HEK293T (cell line): ENCODE data around the gene HCN3.

Experiments used
- CTCF ChIA-PET: fragments of 350-600 bp; formaldehyde crosslinking; extraction: SDS; loops from one replicate; lab custom pipeline; 2021; ENCODE audit warnings: antibody characterized with exemption, inconsistent platforms; lab: Yijun Ruan, JAX
- POLR2A ChIA-PET: fragments of 350-600 bp; formaldehyde crosslinking; extraction: SDS; loops from one replicate; lab custom pipeline; 2020; ENCODE audit warnings: antibody characterized with exemption, inconsistent platforms; lab: Yijun Ruan, JAX
- DNase-seq: peaks from one replicate; pipeline ENCODE4 v3.0.0; 2012; ENCODE audit warnings: mixed read lengths; ENCODE audit errors: extremely low spot score
- ARNT ChIP-seq: fragments of 450-650 bp; IDR thresholded peaks from 2 replicates; pipeline ENCODE4 v1.6.1; 2017; ENCODE audit warnings: mild to moderate bottlenecking
- BHLHE40 ChIP-seq: fragments of 450-650 bp; IDR thresholded peaks from 2 replicates; pipeline ENCODE4 v1.6.1; 2016; ENCODE audit warnings: mild to moderate bottlenecking, moderate library complexity, borderline replicate concordance
- CTBP1 ChIP-seq: fragments of 450-650 bp; IDR thresholded peaks from 2 replicates; pipeline ENCODE4 v1.6.1; 2016; ENCODE audit warnings: borderline replicate concordance
- ELF4 ChIP-seq: fragments of 450-650 bp; IDR thresholded peaks from 2 replicates; pipeline ENCODE4 v1.6.1; 2017; ENCODE audit warnings: antibody characterized with exemption
- FOXA1 ChIP-seq: fragments of 450-650 bp; IDR thresholded peaks from 2 replicates; pipeline ENCODE4 v1.6.1; 2016; ENCODE audit warnings: mild to moderate bottlenecking
- FOXK2 ChIP-seq: fragments of 450-650 bp; IDR thresholded peaks from 2 replicates; pipeline ENCODE4 v1.6.1; 2016; ENCODE audit warnings: mild to moderate bottlenecking
- FOXM1 ChIP-seq: fragments of 450-650 bp; IDR thresholded peaks from 2 replicates; pipeline ENCODE4 v1.6.1; 2017; ENCODE audit warnings: mild to moderate bottlenecking, borderline replicate concordance
- HDGF ChIP-seq: fragments of 450-650 bp; IDR thresholded peaks from 2 replicates; pipeline ENCODE4 v1.6.1; 2017; ENCODE audit warnings: antibody characterized with exemption, borderline replicate concordance
- L3MBTL2 ChIP-seq: fragments of 450-650 bp; conservative IDR thresholded peaks from 2 replicates; pipeline ENCODE4 v1.6.1; 2016; ENCODE audit warnings: mild to moderate bottlenecking
- LEF1 ChIP-seq: fragments of 450-650 bp; IDR thresholded peaks from 2 replicates; pipeline ENCODE4 v1.6.1; 2017; ENCODE audit warnings: mild to moderate bottlenecking, borderline replicate concordance
- NFRKB ChIP-seq: fragments of 450-650 bp; IDR thresholded peaks from 2 replicates; pipeline ENCODE4 v1.6.1; 2016; ENCODE audit warnings: mild to moderate bottlenecking, moderate library complexity
- SP1 ChIP-seq: fragments of 450-650 bp; IDR thresholded peaks from 2 replicates; pipeline ENCODE4 v1.6.1; 2017
- SUZ12 ChIP-seq: fragments of 450-650 bp; IDR thresholded peaks from 2 replicates; pipeline ENCODE4 v1.6.1; 2016; ENCODE audit warnings: mild to moderate bottlenecking
- TARDBP ChIP-seq: fragments of 450-650 bp; IDR thresholded peaks from 2 replicates; pipeline ENCODE4 v1.6.1; 2016
- ZNF384 ChIP-seq: fragments of 450-650 bp; IDR thresholded peaks from 2 replicates; pipeline ENCODE4 v1.6.1; 2016
- TF ChIP-seq, protein P1 (sequence below): fragments of 450-650 bp; IDR thresholded peaks from 2 replicates; pipeline ENCODE4 v1.6.1; 2016

Gene HCN3

DNA sequence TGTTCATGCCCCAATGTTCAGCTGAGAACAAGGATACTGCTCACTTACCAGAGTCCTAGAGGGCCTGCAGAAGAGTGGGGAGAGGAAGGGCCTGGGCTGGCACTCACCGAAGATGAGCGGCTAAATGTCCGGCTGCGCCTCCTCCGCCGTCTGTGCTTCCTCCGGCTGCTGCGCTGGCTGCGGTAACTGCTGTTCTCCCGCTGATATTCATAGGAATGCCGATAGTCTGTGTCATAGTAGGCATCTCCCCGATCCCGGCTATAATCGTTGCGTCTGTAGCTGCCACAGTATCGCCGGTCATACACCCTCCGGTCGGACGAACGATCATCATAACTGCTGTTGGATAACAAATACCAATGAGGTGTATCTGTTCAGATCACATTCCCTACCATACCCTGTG is 7.9 kb upstream of the HCN3 start:
- no peak for TF ChIP-seq ELF4
- no peak for TF ChIP-seq FOXM1
- TF ChIP-seq CTBP1, result no peak
- TF ChIP-seq ZNF384, result no peak
- no peak for TF ChIP-seq BHLHE40
- TF ChIP-seq HDGF, result no peak
- TF ChIP-seq, protein P1, sequence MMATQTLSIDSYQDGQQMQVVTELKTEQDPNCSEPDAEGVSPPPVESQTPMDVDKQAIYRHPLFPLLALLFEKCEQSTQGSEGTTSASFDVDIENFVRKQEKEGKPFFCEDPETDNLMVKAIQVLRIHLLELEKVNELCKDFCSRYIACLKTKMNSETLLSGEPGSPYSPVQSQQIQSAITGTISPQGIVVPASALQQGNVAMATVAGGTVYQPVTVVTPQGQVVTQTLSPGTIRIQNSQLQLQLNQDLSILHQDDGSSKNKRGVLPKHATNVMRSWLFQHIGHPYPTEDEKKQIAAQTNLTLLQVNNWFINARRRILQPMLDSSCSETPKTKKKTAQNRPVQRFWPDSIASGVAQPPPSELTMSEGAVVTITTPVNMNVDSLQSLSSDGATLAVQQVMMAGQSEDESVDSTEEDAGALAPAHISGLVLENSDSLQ, result no peak
- TF ChIP-seq FOXA1, result no peak
- no peak for TF ChIP-seq LEF1
- no peak for TF ChIP-seq NFRKB
- TF ChIP-seq SUZ12, result no peak
- no peak for TF ChIP-seq FOXK2
- no peak for TF ChIP-seq L3MBTL2
- no peak for TF ChIP-seq TARDBP
- no peak for TF ChIP-seq ARNT
- TF ChIP-seq SP1, result no peak
- ChIA-PET CTCF (no interaction called here), POLR2A (no interaction called here)
- no peak for DNase-seq

- CTCF ChIA-PET, result interaction anchor here (0.6 to 2.3 kb wide), 3 partner anchors 22 to 182 kb away, joined by 3 to 15 read pairs (median 3); no protein-coding TSS in a partner anchor
- POLR2A ChIA-PET, result interaction anchor here (0.7 to 4.2 kb wide), 24 partner anchors 9 to 337 kb away, joined by 3 to 37 read pairs (median 5); partner anchors contain the start of genes ASH1L, ENTREP3, FDPS and MSTO1
- DNase-seq, result peak; percentile 66
- TF ChIP-seq, protein P1, result peak; percentile 53; the same call in 1 of the 2 replicates
- TF ChIP-seq CTBP1, result no peak
- TF ChIP-seq FOXA1, result no peak
- TF ChIP-seq BHLHE40, result no peak
Measured at GRCh38 chr1:155272466-155273342, 4.6 kb upstream of the HCN3 start.

GRCh38 chr1:155273343-155274245 is 3.7 kb upstream of the HCN3 start, which contains the start of gene CLK2:
Gene CLK2, minus strand, starts transcription at chr1:155273504. Its CDS starts 2,527 bp downstream, at chr1:155270977.
- ChIA-PET CTCF (interaction anchor here (0.7 to 2.3 kb wide), 2 partner anchors 23 to 182 kb away, joined by 3 to 15 read pairs; no protein-coding TSS in a partner anchor), POLR2A (interaction anchor here (0.7 to 4.2 kb wide), 24 partner anchors 9 to 336 kb away, joined by 3 to 37 read pairs (median 5); partner anchors contain the start of genes ENTREP3, FDPS, MSTO1 and MTX1)
- TF ChIP-seq L3MBTL2 (peak; percentile 87), HDGF (0 out of 2 replicates have a peak, but pooled peaks have one; percentile 11), ARNT (no peak), ELF4 (peak; percentile 55; the same call in 1 of the 2 replicates)
- TF ChIP-seq, protein P1, result peak; percentile 90
- peak; percentile 97 for DNase-seq

DNA sequence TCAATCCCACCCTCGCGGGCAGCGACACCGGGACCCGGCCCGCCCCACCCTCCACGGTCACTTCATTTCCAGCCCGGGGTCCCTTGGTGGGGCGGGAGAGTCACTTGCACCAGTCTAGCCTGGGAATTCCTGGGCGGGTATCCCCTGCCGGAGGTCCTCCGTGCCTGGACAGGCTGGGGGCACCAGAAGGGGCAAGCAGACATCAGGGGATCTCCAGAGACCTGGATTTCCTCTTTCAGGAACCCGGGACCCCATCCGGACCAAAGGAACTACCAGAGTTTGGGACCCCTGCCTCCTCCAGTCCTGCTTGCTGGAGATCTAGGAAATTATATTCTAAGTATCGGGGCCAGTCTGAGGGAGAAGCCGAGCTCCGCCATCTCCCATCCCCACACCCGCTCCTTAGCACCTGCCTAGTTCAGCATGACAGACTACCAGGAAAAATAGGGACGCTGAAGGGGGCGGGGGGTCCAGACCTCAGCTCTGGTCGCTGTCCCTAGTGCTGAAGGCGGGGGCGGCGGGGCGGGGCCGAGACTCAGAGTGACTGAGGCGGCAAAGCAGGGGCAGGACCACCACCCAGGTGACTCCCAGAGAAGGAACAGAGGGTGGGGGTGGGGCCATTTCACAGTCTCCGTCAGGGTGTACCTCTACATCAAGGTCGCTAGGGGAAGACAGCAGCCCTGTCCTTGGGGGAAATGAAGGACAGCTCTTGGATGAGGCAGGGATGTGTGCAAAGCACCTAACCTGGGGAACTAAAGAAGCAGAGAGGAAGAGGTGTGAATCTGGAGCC is 832 bp downstream of the HCN3 start:
- no peak for TF ChIP-seq CTBP1
- no peak for TF ChIP-seq BHLHE40
- no peak for TF ChIP-seq ZNF384
- no peak for TF ChIP-seq LEF1
- no peak for TF ChIP-seq SP1
- no peak for TF ChIP-seq ELF4
- TF ChIP-seq FOXA1, result no peak
- no peak for TF ChIP-seq NFRKB
- TF ChIP-seq, protein P1, result no peak
- no peak for TF ChIP-seq TARDBP
- TF ChIP-seq HDGF, result no peak
- no peak for TF ChIP-seq SUZ12
- CTCF ChIA-PET, result interaction anchor here (0.5 to 1.4 kb wide), 8 partner anchors 20 to 291 kb away, joined by 3 to 11 read pairs (median 4); no protein-coding TSS in a partner anchor
- DNase-seq, result peak; percentile 68
- POLR2A ChIA-PET, result interaction anchor here (1.2 to 2.4 kb wide), 7 partner anchors 15 to 44 kb away, joined by 3 to 10 read pairs (median 4); partner anchors contain the start of genes ENTREP3 and FDPS
